Fibroblast of the conjunctiva (primary cell): ENCODE data around the gene BRAF.
"Not testable (repeated sequence)": the region's sequence is repeated elsewhere in the genome, so short reads cannot be mapped to it uniquely, and the experiment has no call there.

ENCODE experiments used
- DNase-seq: peaks from one replicate; pipeline ENCODE4 v3.0.0-alpha.2; 2010; ENCODE audit warnings: low read depth

BRAF gene

DNA sequence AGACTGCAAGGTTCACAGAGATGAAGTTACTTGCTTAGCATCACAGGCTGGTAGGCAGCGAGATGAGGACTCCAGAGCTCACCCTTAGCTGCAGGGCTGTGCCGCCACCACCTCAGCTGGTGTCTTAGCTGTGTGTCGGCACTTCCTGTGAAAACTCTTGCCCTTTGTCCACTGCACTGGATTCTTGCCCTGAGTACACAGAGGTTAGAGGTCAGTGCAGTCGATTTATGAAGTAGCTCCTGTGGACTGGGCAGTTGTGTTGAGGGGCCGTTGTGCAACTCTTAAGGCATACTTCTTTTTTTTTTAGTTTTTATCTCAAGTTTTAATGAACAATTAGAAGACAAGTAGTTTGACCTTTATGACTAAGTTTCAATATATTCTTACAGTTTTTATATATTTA lies 217.6 kb downstream of the BRAF start:
- no peak for DNase-seq

GRCh38 chr7:140704205-140704604 lies 220.5 kb downstream of the BRAF start:
- no peak for DNase-seq

DNA sequence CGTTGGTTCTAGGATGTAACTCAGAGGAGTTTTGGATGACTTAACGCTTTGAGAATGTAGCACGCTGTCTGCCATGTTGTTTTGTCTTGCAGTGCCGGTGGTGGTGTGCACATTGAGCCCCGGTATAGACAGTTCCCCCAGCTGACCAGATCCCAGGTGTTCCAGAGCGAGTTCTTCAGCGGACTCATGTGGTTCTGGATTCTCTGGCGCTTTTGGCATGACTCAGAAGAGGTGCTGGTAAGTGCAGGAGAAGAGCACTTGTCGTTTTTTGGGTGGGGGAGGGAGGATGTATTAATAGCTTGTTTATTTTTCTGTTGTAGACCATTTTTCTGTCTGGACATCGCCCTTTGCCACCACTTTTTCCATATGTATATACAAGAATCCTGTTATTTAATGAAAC lies 222.0 kb downstream of the BRAF start:
- no peak for DNase-seq

GRCh38 chr7:140698477-140698876 lies 226.3 kb downstream of the BRAF start:
- no peak for DNase-seq

- no peak for DNase-seq
Measured at GRCh38 chr7:140697447-140698143, 227.1 kb downstream of the BRAF start.

GRCh38 chr7:140696680-140697446 lies 227.9 kb downstream of the BRAF start, which contains the start of gene NDUFB2:
NDUFB2 (plus strand) TSS chr7:140696708; CDS start chr7:140696745, 37 bp downstream.
- DNase-seq = peak; percentile 45

DNA sequence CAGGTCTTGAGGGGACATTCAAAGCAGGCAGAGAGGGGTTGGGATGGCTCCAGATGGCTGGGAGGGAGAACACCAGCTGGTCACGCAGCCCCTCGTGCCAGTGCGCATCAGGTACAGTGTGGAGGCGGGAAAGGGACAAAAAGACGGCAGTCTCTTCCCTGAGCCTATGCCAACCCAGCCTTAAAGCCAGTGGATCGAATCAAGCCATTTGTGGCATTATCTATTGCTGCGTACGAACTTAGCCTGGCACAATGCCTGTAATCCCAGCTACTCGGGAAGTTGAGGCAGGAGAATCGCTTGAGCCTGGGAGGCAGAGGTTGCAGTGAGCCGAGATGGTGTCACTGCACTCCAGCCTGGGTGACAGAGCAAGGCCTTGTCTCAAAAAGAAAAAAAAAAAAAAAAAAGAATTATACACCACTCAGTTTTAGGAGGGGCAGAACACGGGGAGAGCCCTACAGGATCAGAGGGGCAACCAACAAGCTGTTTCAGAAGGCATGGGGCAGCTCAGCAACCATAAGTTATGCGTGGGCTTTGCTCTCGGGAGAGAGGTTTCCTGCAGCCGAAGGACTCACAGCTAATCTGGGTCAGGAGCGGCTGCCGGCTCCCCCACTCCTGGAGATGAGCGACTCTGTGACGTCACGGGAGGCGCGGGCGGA lies 228.6 kb downstream of the BRAF start:
- peak; percentile 67 for DNase-seq

GRCh38 chr7:140695381-140695780 lies 229.3 kb downstream of the BRAF start:
- no peak for DNase-seq

GRCh38 chr7:140694592-140694991 lies 230.1 kb downstream of the BRAF start:
- no peak for DNase-seq

DNA sequence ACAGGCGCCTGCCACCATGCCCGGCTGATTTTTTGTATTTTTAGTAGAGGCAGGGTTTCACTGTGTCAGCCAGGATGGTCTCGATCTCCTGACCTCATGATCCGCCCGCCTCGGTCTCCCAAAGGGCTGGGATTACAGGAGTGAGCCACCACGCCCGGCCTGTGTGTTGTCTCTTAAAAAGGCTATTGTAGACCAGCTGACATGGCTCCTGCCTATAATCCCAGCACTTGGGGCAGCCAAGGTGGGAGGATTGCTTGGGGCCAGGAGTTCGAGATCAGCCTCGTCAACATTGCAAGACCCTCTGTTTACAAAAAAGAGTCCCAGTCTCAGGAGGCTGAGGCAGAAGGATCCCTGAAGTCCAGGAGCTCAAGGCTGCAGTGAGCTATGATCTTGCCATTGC lies 230.9 kb downstream of the BRAF start:
- DNase-seq = not testable (repeated sequence)

DNA sequence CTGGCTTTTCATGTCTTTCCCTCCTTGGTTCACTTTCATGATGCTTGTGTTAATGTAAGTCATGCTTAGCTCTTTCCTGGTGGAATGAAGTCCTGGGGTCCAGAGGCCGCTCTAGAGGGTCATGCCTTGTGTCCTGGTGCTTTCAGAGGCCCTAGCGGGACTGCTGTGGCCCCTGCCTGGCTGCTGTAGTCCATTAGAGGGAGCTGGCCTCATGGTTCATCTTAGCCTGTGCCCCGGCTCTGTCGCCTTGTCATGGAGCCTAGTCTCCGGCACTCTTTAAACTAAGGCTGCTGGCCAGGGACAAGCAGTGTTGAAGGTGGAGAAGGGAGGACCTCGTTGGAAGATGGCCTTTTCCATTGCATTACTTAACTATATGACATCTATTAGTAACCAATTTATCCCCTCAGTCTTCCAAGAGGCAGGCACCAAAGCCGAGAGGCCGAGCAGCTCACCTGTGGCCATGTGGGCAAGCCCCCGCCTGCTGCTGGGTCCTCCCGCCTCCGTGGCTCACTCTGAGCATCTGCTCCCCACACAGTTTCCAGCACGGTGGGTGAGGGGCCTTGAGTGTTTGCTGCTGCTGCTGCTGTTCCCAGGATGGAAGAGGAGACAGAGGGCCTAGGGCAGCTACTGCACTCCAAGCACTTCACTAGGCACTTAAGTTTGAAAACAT lies 233.2 kb downstream of the BRAF start:
- no peak for DNase-seq

DNA sequence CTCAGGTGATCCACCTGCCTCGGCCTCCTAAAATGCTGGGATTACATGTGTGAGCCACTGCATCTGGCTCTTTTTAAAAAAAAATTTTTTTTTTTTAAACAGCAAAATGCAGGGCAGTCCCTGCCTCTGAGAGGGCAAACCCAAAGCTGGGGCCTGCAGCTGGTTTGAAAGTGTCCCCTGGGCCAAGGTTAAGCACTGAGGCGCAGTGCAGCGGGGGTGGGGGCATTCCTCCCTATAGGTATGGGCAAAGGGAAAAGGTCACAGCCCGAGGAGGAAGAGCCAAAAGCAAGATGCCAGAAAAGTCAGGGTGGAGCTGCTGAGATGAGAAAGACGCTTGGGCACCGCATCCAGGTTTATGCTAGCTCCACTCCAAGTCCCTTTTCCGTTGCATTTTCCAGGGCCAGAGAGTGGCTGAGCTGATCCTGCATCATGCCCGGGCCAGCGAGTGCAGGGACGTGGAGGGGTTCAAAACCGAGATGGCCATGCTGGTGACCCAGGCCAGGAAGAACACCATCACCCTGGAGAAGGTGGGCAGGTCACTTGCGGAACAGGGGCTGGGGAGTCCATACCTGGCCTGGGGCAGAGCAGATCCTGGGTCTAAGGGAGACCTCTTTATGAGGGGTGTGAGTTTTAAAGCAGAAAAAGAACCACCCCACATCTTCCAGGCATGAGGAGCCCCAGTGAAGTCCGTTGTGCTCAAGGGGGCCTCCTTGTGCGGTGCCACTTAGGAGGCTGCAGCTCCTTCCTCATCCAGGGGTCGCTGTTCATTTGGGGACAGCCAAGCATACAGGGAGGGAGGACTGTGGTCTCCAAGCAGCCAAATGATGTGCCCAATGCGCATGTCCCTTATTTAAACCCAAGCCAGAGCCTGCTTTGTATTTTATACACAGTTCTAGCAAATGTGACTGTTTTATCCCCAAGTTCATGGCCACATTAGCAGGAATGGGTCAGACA lies 235.3 kb downstream of the BRAF start:
- no peak for DNase-seq

GRCh38 chr7:140688341-140688740 lies 236.4 kb downstream of the BRAF start:
- DNase-seq = no peak

GRCh38 chr7:140686921-140687320 lies 237.8 kb downstream of the BRAF start:
- DNase-seq = no peak

GRCh38 chr7:140685407-140686087 lies 239.2 kb downstream of the BRAF start:
- DNase-seq = no peak

- DNase-seq = no peak
Measured at GRCh38 chr7:140684066-140684950, 240.4 kb downstream of the BRAF start.

GRCh38 chr7:140683657-140684056 lies 241.1 kb downstream of the BRAF start:
- no peak for DNase-seq

- no peak for DNase-seq
Measured at GRCh38 chr7:140681766-140682165, 243.0 kb downstream of the BRAF start.

GRCh38 chr7:140680886-140681285 lies 243.8 kb downstream of the BRAF start:
- no peak for DNase-seq

GRCh38 chr7:140679186-140679585 lies 245.5 kb downstream of the BRAF start:
- DNase-seq = no peak
